Measurements from ENCODE around the gene LATS1.
A peak's percentile ranks its signal among the peaks of the same experiment; 100 is the strongest.

Gene LATS1

GRCh38 chr6:149723771-149724417 lies 6.0 kb upstream of the LATS1 start:
- no peak overlapping the region for H3K4me3 ChIP-seq (ENCODE audit: low read depth, low read length)
- TF ChIP-seq CTCF (IDR thresholded peaks at IDR 0.05; ENCODE audit: low read depth, low read length) (peak; percentile 89), POLR2A (IDR thresholded peaks at IDR 0.05; ENCODE audit: extremely low read depth, insufficient read length) (no peak), MAX (IDR thresholded peaks at IDR 0.05; ENCODE audit: low read depth, low read length) (0 out of 2 replicates have a peak, but pooled peaks have one; percentile 15), MYC (IDR thresholded peaks at IDR 0.05; ENCODE audit: low read depth, low read length) (no peak)
- peak; percentile 83 for DNase-seq (ENCODE audit: low read depth)

GRCh38 chr6:149723262-149723661 lies 5.4 kb upstream of the LATS1 start:
- TF ChIP-seq CTCF (IDR thresholded peaks at IDR 0.05; ENCODE audit: low read depth, low read length) (no peak), POLR2A (IDR thresholded peaks at IDR 0.05; ENCODE audit: extremely low read depth, insufficient read length) (no peak), MYC (IDR thresholded peaks at IDR 0.05; ENCODE audit: low read depth, low read length) (no peak), MAX (IDR thresholded peaks at IDR 0.05; ENCODE audit: low read depth, low read length) (no peak)
- DNase-seq (ENCODE audit: low read depth) = no peak
- H3K4me3 ChIP-seq (ENCODE audit: low read depth, low read length) = no peak overlapping the region

- no peak for DNase-seq (ENCODE audit: low read depth)
- no peak overlapping the region for H3K4me3 ChIP-seq (ENCODE audit: low read depth, low read length)
- no peak for TF ChIP-seq MYC (IDR thresholded peaks at IDR 0.05; ENCODE audit: low read depth, low read length)
- TF ChIP-seq POLR2A (IDR thresholded peaks at IDR 0.05; ENCODE audit: extremely low read depth, insufficient read length) = no peak
- TF ChIP-seq MAX (IDR thresholded peaks at IDR 0.05; ENCODE audit: low read depth, low read length) = no peak
- TF ChIP-seq CTCF (IDR thresholded peaks at IDR 0.05; ENCODE audit: low read depth, low read length) = no peak
Measured at GRCh38 chr6:149719531-149719930, 1.6 kb upstream of the LATS1 start.

GRCh38 chr6:149717255-149717587 lies 680 bp downstream of the LATS1 start:
- TF ChIP-seq POLR2A (IDR thresholded peaks at IDR 0.05; ENCODE audit: extremely low read depth, insufficient read length) = no peak
- TF ChIP-seq MAX (IDR thresholded peaks at IDR 0.05; ENCODE audit: low read depth, low read length) = no peak
- no peak for TF ChIP-seq MYC (IDR thresholded peaks at IDR 0.05; ENCODE audit: low read depth, low read length)
- no peak for TF ChIP-seq CTCF (IDR thresholded peaks at IDR 0.05; ENCODE audit: low read depth, low read length)
- peak overlapping the region; percentile 77 for H3K4me3 ChIP-seq (ENCODE audit: low read depth, low read length)
- no peak for DNase-seq (ENCODE audit: low read depth)

- peak overlapping the region; percentile 77 for H3K4me3 ChIP-seq (ENCODE audit: low read depth, low read length)
- peak; percentile 19 for DNase-seq (ENCODE audit: low read depth)
- TF ChIP-seq POLR2A (IDR thresholded peaks at IDR 0.05; ENCODE audit: extremely low read depth, insufficient read length) = no peak
- no peak for TF ChIP-seq CTCF (IDR thresholded peaks at IDR 0.05; ENCODE audit: low read depth, low read length)
- no peak for TF ChIP-seq MYC (IDR thresholded peaks at IDR 0.05; ENCODE audit: low read depth, low read length)
- TF ChIP-seq MAX (IDR thresholded peaks at IDR 0.05; ENCODE audit: low read depth, low read length) = no peak
Measured at GRCh38 chr6:149716181-149716963, 1.5 kb downstream of the LATS1 start.

Data from NB4 (cell line).